HUES6 (cell line): ENCODE measurements around the gene SCN4A.
"Not testable (repeated sequence)": the region's sequence is repeated elsewhere in the genome, so short reads cannot be mapped to it uniquely, and the experiment has no call there.

ENCODE experiments used
- H3K27ac ChIP-seq: 2 replicates; pipeline ENCODE4 v1.7.0; 2013; ENCODE audit warnings: low read depth, mild to moderate bottlenecking, low read length, inconsistent platforms
- H3K27me3 ChIP-seq: 2 replicates; pipeline ENCODE4 v1.6.1; 2013; ENCODE audit warnings: low read length; ENCODE audit not compliant: control insufficient read depth, insufficient read depth
- H3K36me3 ChIP-seq: 2 replicates; pipeline ENCODE4 v1.6.1; 2013; ENCODE audit warnings: low read length; ENCODE audit not compliant: control insufficient read depth, insufficient read depth
- H3K4me1 ChIP-seq: 2 replicates; pipeline ENCODE4 v1.6.1; 2013; ENCODE audit warnings: low read length; ENCODE audit not compliant: control insufficient read depth, insufficient read depth
- H3K4me3 ChIP-seq: 2 replicates; pipeline ENCODE4 v1.5.1; 2013; ENCODE audit warnings: low read depth, low read length
- H3K9ac ChIP-seq: one replicate; pipeline ENCODE4 v1.6.1; 2013; ENCODE audit warnings: mild to moderate bottlenecking, low read length
- H3K9me3 ChIP-seq: 2 replicates; pipeline ENCODE4 v1.6.1; 2013; ENCODE audit warnings: low read depth, low read length; ENCODE audit not compliant: control insufficient read depth, insufficient read depth

SCN4A gene

DNA sequence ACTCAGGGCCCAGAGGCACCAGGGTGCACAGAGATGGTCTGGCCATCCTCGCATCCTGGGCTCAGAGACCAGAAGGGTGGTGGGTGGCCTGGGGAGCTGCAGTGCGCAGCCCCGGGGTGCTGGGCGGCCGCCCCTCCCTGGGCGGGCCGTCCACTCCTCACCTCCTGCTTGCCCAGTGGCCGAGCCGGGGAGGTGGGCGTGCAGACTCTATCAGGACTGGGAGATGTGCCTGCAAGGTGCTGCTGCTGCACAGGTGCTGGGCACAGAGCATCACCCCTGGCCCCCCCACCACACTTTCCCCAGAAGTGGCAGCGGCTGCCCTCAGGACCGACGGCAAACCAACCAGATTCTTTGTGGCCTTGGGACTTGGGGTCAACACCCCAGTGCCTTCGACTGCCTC lies at the start of gene SCN4A:
TSS of gene SCN4A (minus strand) at position 123 of the 400 bp plus-strand sequence. CDS start at position 46, 77 bp downstream.
- Histone ChIP-seq H3K27me3 (peaks cover 3% of the 10 kb centered on the region; the same call in 1 of the 2 replicates), H3K4me3 (no peak within 1 kb of the TSS), H3K36me3 (no peaks in the 10 kb centered on the region), H3K4me1 (peaks cover 8% of the 10 kb centered on the region; the same call in 1 of the 2 replicates), H3K27ac (no peak within 1 kb of the TSS), H3K9me3 (no peaks in the 10 kb centered on the region), H3K9ac (no peak within 1 kb of the TSS)

GRCh38 chr17:64020056-64020766 lies 47.5 kb upstream of the SCN4A start, which contains the start of gene ICAM2:
TSS of gene ICAM2 (minus strand) at chr17:64020633. CDS start at chr17:64006691, 13,942 bp downstream.
- peaks cover 6% of the 10 kb centered on the region for H3K4me1 ChIP-seq
- peak within 1 kb of the TSS; percentile 15; the same call in 1 of the 2 replicates for H3K4me3 ChIP-seq
- no peaks in the 10 kb centered on the region for H3K9me3 ChIP-seq
- no peak within 1 kb of the TSS for H3K27ac ChIP-seq
- H3K27me3 ChIP-seq, result no peaks in the 10 kb centered on the region
- H3K36me3 ChIP-seq, result no peaks in the 10 kb centered on the region
- H3K9ac ChIP-seq, result no peak within 1 kb of the TSS

- H3K27ac ChIP-seq, H3K4me3 ChIP-seq, H3K9me3 ChIP-seq, H3K36me3 ChIP-seq, H3K9ac ChIP-seq, H3K27me3 ChIP-seq, H3K4me1 ChIP-seq: not testable (repeated sequence)
These were observed 46.8 kb upstream of the SCN4A start for GRCh38 chr17:64019551-64019961.

GRCh38 chr17:64017381-64017980 lies 44.8 kb upstream of the SCN4A start:
- no peak overlapping the region for H3K4me3 ChIP-seq
- no peak overlapping the region for H3K27ac ChIP-seq
- H3K27me3 ChIP-seq, result no peaks in the 10 kb centered on the region
- no peak overlapping the region for H3K9ac ChIP-seq
- no peaks in the 10 kb centered on the region for H3K36me3 ChIP-seq
- H3K9me3 ChIP-seq, result no peaks in the 10 kb centered on the region
- H3K4me1 ChIP-seq, result peaks cover 6% of the 10 kb centered on the region

DNA sequence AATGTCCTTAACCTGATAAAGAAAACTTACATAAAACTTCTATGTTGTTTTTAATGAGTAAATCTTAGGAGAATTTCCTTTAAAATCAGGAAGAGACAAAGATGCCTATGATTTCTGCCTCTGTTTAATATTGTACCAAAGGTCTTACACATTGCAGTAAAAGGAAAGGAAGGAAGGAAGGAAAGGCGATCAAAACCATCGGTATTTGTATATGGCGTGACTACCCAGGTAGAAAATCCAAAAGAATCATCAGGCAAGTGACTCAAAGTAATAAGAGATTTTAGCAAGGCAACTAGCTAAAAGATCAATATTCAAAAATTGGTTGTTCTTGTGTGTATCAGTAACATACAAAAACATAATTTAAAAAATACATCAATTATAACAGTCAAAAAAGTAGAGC lies 44.3 kb upstream of the SCN4A start:
- no peak overlapping the region for H3K4me3 ChIP-seq
- H3K9me3 ChIP-seq, result no peaks in the 10 kb centered on the region
- H3K27ac ChIP-seq, result no peak overlapping the region
- no peak overlapping the region for H3K9ac ChIP-seq
- no peaks in the 10 kb centered on the region for H3K27me3 ChIP-seq
- peaks cover 6% of the 10 kb centered on the region for H3K4me1 ChIP-seq
- no peaks in the 10 kb centered on the region for H3K36me3 ChIP-seq

- H3K9ac ChIP-seq, result no peak overlapping the region
- no peaks in the 10 kb centered on the region for H3K36me3 ChIP-seq
These were observed 43.6 kb upstream of the SCN4A start for GRCh38 chr17:64016231-64016784.

GRCh38 chr17:64015447-64015846 lies 42.7 kb upstream of the SCN4A start:
- H3K27me3 ChIP-seq, result no peaks in the 10 kb centered on the region
- H3K4me1 ChIP-seq, result peaks cover 5% of the 10 kb centered on the region
- H3K9ac ChIP-seq, result no peak overlapping the region
- H3K27ac ChIP-seq, result no peak overlapping the region
- H3K9me3 ChIP-seq, result no peaks in the 10 kb centered on the region
- no peak overlapping the region for H3K4me3 ChIP-seq
- no peaks in the 10 kb centered on the region for H3K36me3 ChIP-seq

More at GRCh38 chr17:64016231-64016784, 43.6 kb upstream of the SCN4A start:
- H3K27ac ChIP-seq, result no peak overlapping the region
- no peaks in the 10 kb centered on the region for H3K27me3 ChIP-seq
- no peaks in the 10 kb centered on the region for H3K9me3 ChIP-seq
- H3K4me3 ChIP-seq, result no peak overlapping the region
- H3K4me1 ChIP-seq, result peaks cover 6% of the 10 kb centered on the region

GRCh38 chr17:64009571-64010402 lies 37.1 kb upstream of the SCN4A start:
- no peaks in the 10 kb centered on the region for H3K27me3 ChIP-seq
- H3K4me3 ChIP-seq, result no peak overlapping the region
- no peaks in the 10 kb centered on the region for H3K36me3 ChIP-seq
- no peak overlapping the region for H3K9ac ChIP-seq
- peaks cover 10% of the 10 kb centered on the region; the same call in 1 of the 2 replicates for H3K4me1 ChIP-seq
- H3K9me3 ChIP-seq, result no peaks in the 10 kb centered on the region
- H3K27ac ChIP-seq, result no peak overlapping the region

DNA sequence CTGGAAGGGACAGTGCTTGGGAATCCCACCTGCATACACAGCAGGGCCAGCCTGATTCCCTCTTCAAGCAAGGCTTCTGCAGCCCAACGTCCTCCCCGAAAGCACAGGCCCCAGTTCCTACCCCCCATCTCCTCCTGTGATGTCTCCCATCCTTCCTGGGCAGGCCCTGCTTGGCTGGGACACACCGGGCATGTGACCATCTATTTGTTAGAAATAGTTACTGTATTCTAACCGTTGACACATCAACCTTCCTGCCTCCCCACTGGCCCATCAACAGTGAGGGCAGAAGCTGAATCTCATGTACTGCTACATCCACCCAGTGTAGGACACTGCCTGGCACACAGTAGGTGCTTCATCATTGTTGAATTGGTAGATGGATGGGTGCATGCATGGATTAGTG lies 36.1 kb upstream of the SCN4A start:
- no peaks in the 10 kb centered on the region for H3K27me3 ChIP-seq
- no peaks in the 10 kb centered on the region for H3K9me3 ChIP-seq
- H3K9ac ChIP-seq, result no peak overlapping the region
- no peak overlapping the region for H3K4me3 ChIP-seq
- no peaks in the 10 kb centered on the region for H3K36me3 ChIP-seq
- no peak overlapping the region for H3K27ac ChIP-seq
- H3K4me1 ChIP-seq, result peaks cover 10% of the 10 kb centered on the region; the same call in 1 of the 2 replicates

DNA sequence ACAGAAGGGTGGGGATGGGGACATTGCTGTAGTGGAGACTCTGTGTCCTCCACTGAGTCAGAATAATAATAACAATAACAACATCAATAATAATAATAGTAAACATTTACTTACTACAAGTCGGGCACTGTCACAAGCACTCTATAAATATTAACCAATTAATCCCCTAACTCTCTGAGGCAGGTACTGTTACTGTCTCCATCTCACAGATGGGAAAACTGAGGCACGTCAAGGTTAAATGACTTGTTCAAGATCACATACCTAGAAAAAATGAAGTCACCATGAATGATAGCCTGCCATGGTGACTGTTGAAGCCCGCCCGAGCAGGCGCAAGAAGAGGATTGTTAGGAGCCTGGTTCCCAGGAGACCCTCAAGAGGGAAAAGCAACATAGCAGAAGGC lies 35.6 kb upstream of the SCN4A start:
- peaks cover 10% of the 10 kb centered on the region; the same call in 1 of the 2 replicates for H3K4me1 ChIP-seq
- H3K4me3 ChIP-seq, result no peak overlapping the region
- no peaks in the 10 kb centered on the region for H3K36me3 ChIP-seq
- no peak overlapping the region for H3K27ac ChIP-seq
- no peaks in the 10 kb centered on the region for H3K9me3 ChIP-seq
- no peaks in the 10 kb centered on the region for H3K27me3 ChIP-seq
- H3K9ac ChIP-seq, result no peak overlapping the region
